ENCODE results near the gene PPARG.

The PPARG gene

GRCh38 chr3:12294885-12295580 is 6.2 kb downstream of the PPARG start:
- H3K79me2 ChIP-seq (ENCODE audit: control insufficient read depth, insufficient read depth, low read length, unreplicated experiment) = peaks cover 56% of the 10 kb centered on the region
- H3K27me3 ChIP-seq (ENCODE audit: insufficient read depth, low read length) = no peaks in the 10 kb centered on the region
- peak overlapping the region; percentile 90 for H3K27ac ChIP-seq (ENCODE audit: low read depth, low read length)
- H3K4me3 ChIP-seq (ENCODE audit: low read depth, low read length) = peak overlapping the region; percentile 62
- H3K4me1 ChIP-seq (ENCODE audit: control insufficient read depth, insufficient read depth, low read length, unreplicated experiment) = peaks cover 33% of the 10 kb centered on the region
- no peaks in the 10 kb centered on the region for H3K36me3 ChIP-seq (ENCODE audit: insufficient read depth, low read length)
- peak overlapping the region; percentile 20 for H2AFZ ChIP-seq (ENCODE audit: low read length, unreplicated experiment)

GRCh38 chr3:12296511-12296910 is 7.6 kb downstream of the PPARG start:
- H3K4me1 ChIP-seq (ENCODE audit: control insufficient read depth, insufficient read depth, low read length, unreplicated experiment) = peaks cover 27% of the 10 kb centered on the region
- H2AFZ ChIP-seq (ENCODE audit: low read length, unreplicated experiment) = no peak overlapping the region
- H3K36me3 ChIP-seq (ENCODE audit: insufficient read depth, low read length) = no peaks in the 10 kb centered on the region
- H3K4me3 ChIP-seq (ENCODE audit: low read depth, low read length) = no peak overlapping the region
- no peak overlapping the region for H3K27ac ChIP-seq (ENCODE audit: low read depth, low read length)
- H3K27me3 ChIP-seq (ENCODE audit: insufficient read depth, low read length) = no peaks in the 10 kb centered on the region
- H3K79me2 ChIP-seq (ENCODE audit: control insufficient read depth, insufficient read depth, low read length, unreplicated experiment) = peaks cover 52% of the 10 kb centered on the region

- H3K4me1 ChIP-seq (ENCODE audit: control insufficient read depth, insufficient read depth, low read length, unreplicated experiment) = peaks cover 19% of the 10 kb centered on the region
- no peaks in the 10 kb centered on the region for H3K27me3 ChIP-seq (ENCODE audit: insufficient read depth, low read length)
- no peak overlapping the region for H2AFZ ChIP-seq (ENCODE audit: low read length, unreplicated experiment)
- no peak overlapping the region for H3K4me3 ChIP-seq (ENCODE audit: low read depth, low read length)
- H3K27ac ChIP-seq (ENCODE audit: low read depth, low read length) = no peak overlapping the region
- H3K36me3 ChIP-seq (ENCODE audit: insufficient read depth, low read length) = no peaks in the 10 kb centered on the region
- H3K79me2 ChIP-seq (ENCODE audit: control insufficient read depth, insufficient read depth, low read length, unreplicated experiment) = peaks cover 29% of the 10 kb centered on the region
Measured at GRCh38 chr3:12299026-12299425, 10.2 kb downstream of the PPARG start.

DNA sequence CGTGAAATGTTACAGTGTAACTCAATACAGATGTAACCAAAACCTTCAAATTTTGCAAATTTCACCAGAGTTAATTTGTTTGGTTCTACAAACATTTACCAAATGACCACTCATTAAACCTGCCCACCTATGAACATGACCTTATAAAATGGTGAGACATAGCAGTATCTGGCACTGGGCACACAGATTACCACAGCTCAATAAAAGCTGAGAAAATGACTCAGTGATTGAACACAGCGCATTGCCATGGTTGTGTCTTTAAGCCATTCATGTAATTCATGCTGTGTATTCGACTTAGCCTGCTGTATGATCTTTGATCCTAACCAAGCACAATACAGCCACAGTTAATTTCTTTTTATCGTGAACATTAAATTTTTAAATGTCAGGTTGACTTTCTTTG is 11.3 kb downstream of the PPARG start:
- H3K27ac ChIP-seq (ENCODE audit: low read depth, low read length) = no peak overlapping the region
- H3K79me2 ChIP-seq (ENCODE audit: control insufficient read depth, insufficient read depth, low read length, unreplicated experiment) = peaks cover 33% of the 10 kb centered on the region
- H3K36me3 ChIP-seq (ENCODE audit: insufficient read depth, low read length) = no peaks in the 10 kb centered on the region
- H2AFZ ChIP-seq (ENCODE audit: low read length, unreplicated experiment) = no peak overlapping the region
- H3K4me1 ChIP-seq (ENCODE audit: control insufficient read depth, insufficient read depth, low read length, unreplicated experiment) = peaks cover 19% of the 10 kb centered on the region
- H3K27me3 ChIP-seq (ENCODE audit: insufficient read depth, low read length) = no peaks in the 10 kb centered on the region
- H3K4me3 ChIP-seq (ENCODE audit: low read depth, low read length) = no peak overlapping the region

DNA sequence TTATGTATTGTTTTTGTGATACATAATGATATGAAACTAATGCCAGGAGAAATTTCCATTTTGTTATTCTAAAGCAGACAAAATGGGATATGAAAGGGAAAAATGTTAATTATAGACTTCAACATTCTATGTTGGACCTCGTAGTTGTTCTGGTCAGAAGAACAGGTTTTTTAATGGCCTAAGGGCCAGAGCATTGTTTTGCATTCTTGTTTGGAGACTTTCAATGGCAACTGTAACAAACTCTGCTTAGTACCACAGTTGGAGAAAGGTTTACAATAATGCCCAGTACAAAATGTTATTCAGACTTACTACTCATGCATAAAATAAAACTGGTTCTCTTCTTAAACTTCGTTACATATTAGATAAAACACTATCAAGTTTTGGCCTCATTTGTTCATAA is 12.2 kb downstream of the PPARG start:
- Histone ChIP-seq H3K36me3 (ENCODE audit: insufficient read depth, low read length) (no peaks in the 10 kb centered on the region), H3K79me2 (ENCODE audit: control insufficient read depth, insufficient read depth, low read length, unreplicated experiment) (peaks cover 36% of the 10 kb centered on the region), H3K4me1 (ENCODE audit: control insufficient read depth, insufficient read depth, low read length, unreplicated experiment) (peaks cover 18% of the 10 kb centered on the region), H2AFZ (ENCODE audit: low read length, unreplicated experiment) (no peak overlapping the region), H3K27ac (ENCODE audit: low read depth, low read length) (no peak overlapping the region), H3K4me3 (ENCODE audit: low read depth, low read length) (no peak overlapping the region), H3K27me3 (ENCODE audit: insufficient read depth, low read length) (no peaks in the 10 kb centered on the region)

- no peak overlapping the region for H3K27ac ChIP-seq (ENCODE audit: low read depth, low read length)
- H2AFZ ChIP-seq (ENCODE audit: low read length, unreplicated experiment) = no peak overlapping the region
Measured at GRCh38 chr3:12301513-12301912, 12.6 kb downstream of the PPARG start.

GRCh38 chr3:12302564-12302963 is 13.7 kb downstream of the PPARG start:
- no peak overlapping the region for H2AFZ ChIP-seq (ENCODE audit: low read length, unreplicated experiment)
- peaks cover 25% of the 10 kb centered on the region for H3K4me1 ChIP-seq (ENCODE audit: control insufficient read depth, insufficient read depth, low read length, unreplicated experiment)
- no peaks in the 10 kb centered on the region for H3K27me3 ChIP-seq (ENCODE audit: insufficient read depth, low read length)
- H3K4me3 ChIP-seq (ENCODE audit: low read depth, low read length) = no peak overlapping the region
- H3K36me3 ChIP-seq (ENCODE audit: insufficient read depth, low read length) = peaks cover 2% of the 10 kb centered on the region; the same call in 1 of the 2 replicates
- H3K79me2 ChIP-seq (ENCODE audit: control insufficient read depth, insufficient read depth, low read length, unreplicated experiment) = peaks cover 37% of the 10 kb centered on the region
- H3K27ac ChIP-seq (ENCODE audit: low read depth, low read length) = peak overlapping the region; percentile 93

More at GRCh38 chr3:12301513-12301912, 12.6 kb downstream of the PPARG start:
- Histone ChIP-seq H3K4me1 (ENCODE audit: control insufficient read depth, insufficient read depth, low read length, unreplicated experiment) (peaks cover 18% of the 10 kb centered on the region), H3K27me3 (ENCODE audit: insufficient read depth, low read length) (no peaks in the 10 kb centered on the region), H3K4me3 (ENCODE audit: low read depth, low read length) (no peak overlapping the region), H3K79me2 (ENCODE audit: control insufficient read depth, insufficient read depth, low read length, unreplicated experiment) (peaks cover 36% of the 10 kb centered on the region), H3K36me3 (ENCODE audit: insufficient read depth, low read length) (peaks cover 2% of the 10 kb centered on the region; the same call in 1 of the 2 replicates)

DNA sequence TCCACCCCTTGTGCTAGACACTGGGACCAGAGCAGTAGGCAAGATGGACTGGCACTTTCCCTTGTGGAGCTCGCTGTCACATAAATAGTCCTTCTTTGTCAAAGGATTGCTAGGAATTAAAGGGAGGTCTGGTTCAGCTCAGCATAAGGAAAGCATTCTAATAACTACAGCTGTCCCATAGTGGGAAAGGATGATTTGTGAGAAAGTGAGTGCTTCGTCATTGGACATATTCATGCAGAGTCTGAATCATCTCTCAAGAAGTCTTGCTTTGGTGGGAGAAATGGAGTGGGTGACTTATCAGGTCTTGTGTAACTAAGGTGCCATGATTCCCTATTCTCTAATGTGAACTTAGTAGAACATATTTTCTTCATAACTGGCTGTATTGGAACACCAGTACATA is 14.7 kb downstream of the PPARG start:
- Histone ChIP-seq H3K27ac (ENCODE audit: low read depth, low read length) (peak overlapping the region; percentile 93), H3K36me3 (ENCODE audit: insufficient read depth, low read length) (peaks cover 2% of the 10 kb centered on the region; the same call in 1 of the 2 replicates), H3K27me3 (ENCODE audit: insufficient read depth, low read length) (no peaks in the 10 kb centered on the region), H3K79me2 (ENCODE audit: control insufficient read depth, insufficient read depth, low read length, unreplicated experiment) (peaks cover 38% of the 10 kb centered on the region), H3K4me1 (ENCODE audit: control insufficient read depth, insufficient read depth, low read length, unreplicated experiment) (peaks cover 33% of the 10 kb centered on the region), H3K4me3 (ENCODE audit: low read depth, low read length) (no peak overlapping the region), H2AFZ (ENCODE audit: low read length, unreplicated experiment) (no peak overlapping the region)

GRCh38 chr3:12303993-12304392 is 15.1 kb downstream of the PPARG start:
- Histone ChIP-seq H3K79me2 (ENCODE audit: control insufficient read depth, insufficient read depth, low read length, unreplicated experiment) (peaks cover 36% of the 10 kb centered on the region), H2AFZ (ENCODE audit: low read length, unreplicated experiment) (no peak overlapping the region), H3K36me3 (ENCODE audit: insufficient read depth, low read length) (peaks cover 2% of the 10 kb centered on the region; the same call in 1 of the 2 replicates), H3K4me3 (ENCODE audit: low read depth, low read length) (no peak overlapping the region), H3K27ac (ENCODE audit: low read depth, low read length) (peak overlapping the region; percentile 93), H3K27me3 (ENCODE audit: insufficient read depth, low read length) (no peaks in the 10 kb centered on the region), H3K4me1 (ENCODE audit: control insufficient read depth, insufficient read depth, low read length, unreplicated experiment) (peaks cover 38% of the 10 kb centered on the region)

DNA sequence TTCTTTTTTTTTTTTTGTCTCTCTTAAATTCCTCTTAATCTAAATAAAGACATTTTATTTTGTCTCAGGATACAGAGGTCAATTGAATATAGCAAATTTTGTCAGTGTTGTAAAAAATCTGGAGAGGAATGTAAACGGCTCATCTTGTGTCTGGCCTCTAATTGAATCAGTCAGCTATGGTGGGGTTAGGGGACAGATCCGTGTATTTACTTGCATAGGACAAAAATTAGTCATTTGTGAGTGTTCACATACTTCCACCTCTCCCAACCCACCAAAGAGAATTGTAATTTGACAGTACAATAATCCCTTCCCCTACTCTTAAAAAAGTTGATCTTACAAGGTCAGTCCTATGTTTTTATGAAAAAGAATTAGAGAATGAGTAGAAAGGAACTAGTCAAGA is 18.3 kb downstream of the PPARG start:
- peaks cover 11% of the 10 kb centered on the region; the same call in 1 of the 2 replicates for H3K36me3 ChIP-seq (ENCODE audit: insufficient read depth, low read length)
- H3K27ac ChIP-seq (ENCODE audit: low read depth, low read length) = peak overlapping the region; percentile 86
- H3K4me1 ChIP-seq (ENCODE audit: control insufficient read depth, insufficient read depth, low read length, unreplicated experiment) = peaks cover 52% of the 10 kb centered on the region
- no peak overlapping the region for H2AFZ ChIP-seq (ENCODE audit: low read length, unreplicated experiment)
- peak overlapping the region; percentile 9; the same call in 1 of the 2 replicates for H3K4me3 ChIP-seq (ENCODE audit: low read depth, low read length)
- no peaks in the 10 kb centered on the region for H3K27me3 ChIP-seq (ENCODE audit: insufficient read depth, low read length)
- H3K79me2 ChIP-seq (ENCODE audit: control insufficient read depth, insufficient read depth, low read length, unreplicated experiment) = peaks cover 44% of the 10 kb centered on the region

GRCh38 chr3:12308517-12308916 is 19.6 kb downstream of the PPARG start:
- peaks cover 52% of the 10 kb centered on the region for H3K4me1 ChIP-seq (ENCODE audit: control insufficient read depth, insufficient read depth, low read length, unreplicated experiment)
- no peaks in the 10 kb centered on the region for H3K27me3 ChIP-seq (ENCODE audit: insufficient read depth, low read length)
- H3K79me2 ChIP-seq (ENCODE audit: control insufficient read depth, insufficient read depth, low read length, unreplicated experiment) = peaks cover 48% of the 10 kb centered on the region
- H3K4me3 ChIP-seq (ENCODE audit: low read depth, low read length) = no peak overlapping the region
- H3K27ac ChIP-seq (ENCODE audit: low read depth, low read length) = peak overlapping the region; percentile 86
- H3K36me3 ChIP-seq (ENCODE audit: insufficient read depth, low read length) = peaks cover 15% of the 10 kb centered on the region; the same call in 1 of the 2 replicates
- no peak overlapping the region for H2AFZ ChIP-seq (ENCODE audit: low read length, unreplicated experiment)
